HG02973 (cell line): ENCODE data around the gene FMNL2.
"Not testable (repeated sequence)": the region's sequence is repeated elsewhere in the genome, so short reads cannot be mapped to it uniquely, and the experiment has no call there.

ENCODE experiments used
- ATAC-seq: cut with Tn5 transposase; IDR thresholded peaks from one replicate; pipeline ENCODE4 v1.9.1; 2021; ENCODE audit warnings: moderate library complexity; ENCODE audit not compliant: unreplicated experiment

FMNL2 gene

GRCh38 chr2:152335016-152335725, at the start of gene FMNL2:
FMNL2 (plus strand) TSS chr2:152335174.
- ATAC-seq = peak; percentile 76

GRCh38 chr2:152292991-152293390, 42.0 kb upstream of the FMNL2 start:
- no peak for ATAC-seq

- no peak for ATAC-seq
Measured at GRCh38 chr2:152297715-152298114, 37.3 kb upstream of the FMNL2 start.

GRCh38 chr2:152298754-152299153, 36.2 kb upstream of the FMNL2 start:
- ATAC-seq = no peak

GRCh38 chr2:152301131-152301530, 33.8 kb upstream of the FMNL2 start:
- no peak for ATAC-seq

GRCh38 chr2:152303951-152304350, 31.0 kb upstream of the FMNL2 start:
- no peak for ATAC-seq

GRCh38 chr2:152304836-152305235, 30.1 kb upstream of the FMNL2 start:
- ATAC-seq = no peak

- ATAC-seq = no peak
Measured at GRCh38 chr2:152307863-152308262, 27.1 kb upstream of the FMNL2 start.

GRCh38 chr2:152309352-152310214, 25.4 kb upstream of the FMNL2 start:
- no peak for ATAC-seq

GRCh38 chr2:152319822-152320570, 15.0 kb upstream of the FMNL2 start:
- no peak for ATAC-seq

GRCh38 chr2:152320814-152321213, 14.2 kb upstream of the FMNL2 start:
- ATAC-seq = no peak

GRCh38 chr2:152322222-152322621, 12.8 kb upstream of the FMNL2 start:
- ATAC-seq = no peak

- not testable (repeated sequence) for ATAC-seq
Measured at GRCh38 chr2:152325126-152325525, 9.8 kb upstream of the FMNL2 start.

GRCh38 chr2:152326710-152327109, 8.3 kb upstream of the FMNL2 start:
- ATAC-seq = no peak

GRCh38 chr2:152328013-152328412, 7.0 kb upstream of the FMNL2 start:
- ATAC-seq = no peak

- no peak for ATAC-seq
Measured at GRCh38 chr2:152330235-152330866, 4.6 kb upstream of the FMNL2 start.

- ATAC-seq = no peak
Measured at GRCh38 chr2:152334701-152335015, 316 bp upstream of the FMNL2 start.

GRCh38 chr2:152335726-152336118, 748 bp downstream of the FMNL2 start:
- ATAC-seq = no peak

GRCh38 chr2:152336119-152336853, 1.3 kb downstream of the FMNL2 start:
- no peak for ATAC-seq

- no peak for ATAC-seq
Measured at GRCh38 chr2:152336854-152337510, 2.0 kb downstream of the FMNL2 start.
